HL-60 (cell line): ENCODE results near the gene CALM1.

Experiments used
- DNase-seq, 2 experiments: peaks; one replicate each; pipeline ENCODE4 v3.0.0-alpha.2; 2010 to 2020; ENCODE audit warnings: low read depth in 1 of 2, low spot score in 1 of 2
- H3K27ac ChIP-seq: fragments of 250-450 bp; sonication (Bioruptor Pico); replicated peaks from 2 replicates; pipeline ENCODE4 v1.5.1; 2020; ENCODE audit warnings: mild to moderate bottlenecking, moderate library complexity
- H3K27me3 ChIP-seq: fragments of 250-450 bp; sonication (Bioruptor Pico); 2 replicates; pipeline ENCODE4 v1.5.1; 2021; ENCODE audit warnings: mild to moderate bottlenecking, moderate library complexity; ENCODE audit not compliant: insufficient read depth, poor library complexity, severe bottlenecking
- H3K4me3 ChIP-seq: replicated peaks from 2 replicates; pipeline ENCODE4 v1.5.1; 2011; ENCODE audit warnings: mild to moderate bottlenecking, control low read depth, low read length; ENCODE audit not compliant: insufficient read depth
- GABPA ChIP-seq: IDR thresholded peaks from 2 replicates; pipeline ENCODE4 v1.6.1; 2012; ENCODE audit warnings: low read depth
- POLR2AphosphoS5 ChIP-seq: IDR thresholded peaks from 2 replicates; pipeline ENCODE4 v1.6.1; 2012; ENCODE audit warnings: low read depth
- SPI1 ChIP-seq: IDR thresholded peaks from 2 replicates; pipeline ENCODE4 v1.6.1; 2012; ENCODE audit warnings: low read depth, mild to moderate bottlenecking, borderline replicate concordance
- TF ChIP-seq, protein P1 (sequence below): IDR thresholded peaks from one replicate; pipeline ENCODE4 v1.5.1; 2011; ENCODE audit warnings: low read length, control low read depth, inconsistent platforms; ENCODE audit not compliant: insufficient read depth
- TF ChIP-seq, protein P2 (sequence below): IDR thresholded peaks from 2 replicates; pipeline ENCODE4 v1.6.1; 2012; ENCODE audit warnings: low read depth; ENCODE audit not compliant: insufficient replicate concordance

Gene CALM1

DNA sequence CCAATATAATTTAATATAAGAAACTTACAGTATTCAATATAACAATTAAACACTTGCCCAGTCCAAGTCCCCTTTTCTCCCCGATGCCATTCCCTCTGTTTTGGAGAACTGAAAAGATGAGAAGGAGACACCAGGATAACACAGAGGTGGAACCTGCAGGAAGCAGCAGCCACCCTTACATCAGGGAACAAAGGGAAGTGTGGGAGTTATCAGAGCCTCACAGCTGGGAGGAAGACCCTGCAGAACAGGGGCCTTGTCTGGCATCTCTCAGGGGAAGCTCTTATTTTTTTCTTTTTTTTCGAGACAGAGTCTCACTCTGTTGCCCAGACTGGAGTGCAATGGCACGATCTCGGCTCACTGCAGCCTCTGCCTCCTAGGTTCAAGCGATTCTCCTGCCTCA is 52.6 kb downstream of the CALM1 start:
- Histone ChIP-seq H3K27ac (no peak overlapping the region), H3K4me3 (no peak overlapping the region), H3K27me3 (no peaks in the 10 kb centered on the region)
- TF ChIP-seq POLR2AphosphoS5, result no peak
- TF ChIP-seq, protein P1, sequence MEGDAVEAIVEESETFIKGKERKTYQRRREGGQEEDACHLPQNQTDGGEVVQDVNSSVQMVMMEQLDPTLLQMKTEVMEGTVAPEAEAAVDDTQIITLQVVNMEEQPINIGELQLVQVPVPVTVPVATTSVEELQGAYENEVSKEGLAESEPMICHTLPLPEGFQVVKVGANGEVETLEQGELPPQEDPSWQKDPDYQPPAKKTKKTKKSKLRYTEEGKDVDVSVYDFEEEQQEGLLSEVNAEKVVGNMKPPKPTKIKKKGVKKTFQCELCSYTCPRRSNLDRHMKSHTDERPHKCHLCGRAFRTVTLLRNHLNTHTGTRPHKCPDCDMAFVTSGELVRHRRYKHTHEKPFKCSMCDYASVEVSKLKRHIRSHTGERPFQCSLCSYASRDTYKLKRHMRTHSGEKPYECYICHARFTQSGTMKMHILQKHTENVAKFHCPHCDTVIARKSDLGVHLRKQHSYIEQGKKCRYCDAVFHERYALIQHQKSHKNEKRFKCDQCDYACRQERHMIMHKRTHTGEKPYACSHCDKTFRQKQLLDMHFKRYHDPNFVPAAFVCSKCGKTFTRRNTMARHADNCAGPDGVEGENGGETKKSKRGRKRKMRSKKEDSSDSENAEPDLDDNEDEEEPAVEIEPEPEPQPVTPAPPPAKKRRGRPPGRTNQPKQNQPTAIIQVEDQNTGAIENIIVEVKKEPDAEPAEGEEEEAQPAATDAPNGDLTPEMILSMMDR, result no peak
- TF ChIP-seq GABPA, result no peak
- TF ChIP-seq, protein P2, sequence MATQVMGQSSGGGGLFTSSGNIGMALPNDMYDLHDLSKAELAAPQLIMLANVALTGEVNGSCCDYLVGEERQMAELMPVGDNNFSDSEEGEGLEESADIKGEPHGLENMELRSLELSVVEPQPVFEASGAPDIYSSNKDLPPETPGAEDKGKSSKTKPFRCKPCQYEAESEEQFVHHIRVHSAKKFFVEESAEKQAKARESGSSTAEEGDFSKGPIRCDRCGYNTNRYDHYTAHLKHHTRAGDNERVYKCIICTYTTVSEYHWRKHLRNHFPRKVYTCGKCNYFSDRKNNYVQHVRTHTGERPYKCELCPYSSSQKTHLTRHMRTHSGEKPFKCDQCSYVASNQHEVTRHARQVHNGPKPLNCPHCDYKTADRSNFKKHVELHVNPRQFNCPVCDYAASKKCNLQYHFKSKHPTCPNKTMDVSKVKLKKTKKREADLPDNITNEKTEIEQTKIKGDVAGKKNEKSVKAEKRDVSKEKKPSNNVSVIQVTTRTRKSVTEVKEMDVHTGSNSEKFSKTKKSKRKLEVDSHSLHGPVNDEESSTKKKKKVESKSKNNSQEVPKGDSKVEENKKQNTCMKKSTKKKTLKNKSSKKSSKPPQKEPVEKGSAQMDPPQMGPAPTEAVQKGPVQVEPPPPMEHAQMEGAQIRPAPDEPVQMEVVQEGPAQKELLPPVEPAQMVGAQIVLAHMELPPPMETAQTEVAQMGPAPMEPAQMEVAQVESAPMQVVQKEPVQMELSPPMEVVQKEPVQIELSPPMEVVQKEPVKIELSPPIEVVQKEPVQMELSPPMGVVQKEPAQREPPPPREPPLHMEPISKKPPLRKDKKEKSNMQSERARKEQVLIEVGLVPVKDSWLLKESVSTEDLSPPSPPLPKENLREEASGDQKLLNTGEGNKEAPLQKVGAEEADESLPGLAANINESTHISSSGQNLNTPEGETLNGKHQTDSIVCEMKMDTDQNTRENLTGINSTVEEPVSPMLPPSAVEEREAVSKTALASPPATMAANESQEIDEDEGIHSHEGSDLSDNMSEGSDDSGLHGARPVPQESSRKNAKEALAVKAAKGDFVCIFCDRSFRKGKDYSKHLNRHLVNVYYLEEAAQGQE, result no peak
- no peak for TF ChIP-seq SPI1
- no peak for DNase-seq

DNA sequence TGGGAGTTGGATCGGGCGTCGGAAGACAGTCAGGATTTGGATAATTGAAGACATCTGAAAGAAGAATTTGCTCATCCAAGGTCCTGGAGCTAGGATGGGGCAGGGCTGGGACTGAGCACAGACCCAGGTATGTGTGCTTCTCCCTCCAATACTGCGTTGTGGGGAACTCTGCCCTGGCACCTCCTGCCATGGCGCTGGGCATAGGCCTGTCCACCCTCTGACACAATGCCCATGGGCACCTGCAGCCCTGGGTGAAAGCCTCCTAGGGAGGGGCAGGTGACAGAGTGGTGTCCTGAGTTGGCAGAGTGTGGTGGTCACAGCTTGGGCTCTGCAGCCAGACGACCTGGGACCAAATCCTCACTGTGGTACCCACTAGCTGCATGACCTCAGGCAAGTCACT is 53.3 kb downstream of the CALM1 start:
- Histone ChIP-seq H3K27ac (no peak overlapping the region), H3K27me3 (no peaks in the 10 kb centered on the region), H3K4me3 (no peak overlapping the region)
- no peak for DNase-seq
- TF ChIP-seq SPI1 (no peak), GABPA (no peak), POLR2AphosphoS5 (no peak)
- TF ChIP-seq, protein P1, result no peak
- TF ChIP-seq, protein P2, result no peak

DNA sequence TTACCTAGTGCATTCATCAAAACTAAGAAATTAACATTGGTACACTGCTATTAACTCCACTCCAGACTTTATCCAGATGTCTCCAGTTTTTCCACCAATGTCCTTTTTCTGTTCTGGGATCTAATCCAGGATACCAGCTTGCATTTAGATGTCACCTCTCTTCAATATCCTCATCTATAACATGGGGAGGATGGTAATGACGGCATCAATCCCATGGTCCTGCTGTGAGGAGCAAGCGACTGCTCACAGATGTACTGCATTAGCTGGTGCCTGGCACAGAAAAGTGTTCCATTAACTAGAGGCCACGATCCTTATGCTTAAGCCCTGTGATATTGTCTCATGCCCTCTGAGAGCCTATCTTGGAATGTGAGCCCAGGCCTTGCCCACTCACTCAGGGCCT is 53.8 kb downstream of the CALM1 start:
- Histone ChIP-seq H3K27me3 (no peaks in the 10 kb centered on the region), H3K4me3 (no peak overlapping the region), H3K27ac (no peak overlapping the region)
- no peak for DNase-seq
- TF ChIP-seq, protein P2, result no peak
- TF ChIP-seq GABPA (no peak), SPI1 (no peak), POLR2AphosphoS5 (no peak)
- TF ChIP-seq, protein P1, result no peak
